Heart left ventricle (tissue), 16 donors: ENCODE data around the gene HAUS2. TPM values are rescaled to one million over a fixed set of nuclear protein-coding genes. Genes with fewer than 3 reads are reported as not detected.

Experiments
- ATAC-seq, 4 donors: fragments of 200-7000 bp; cut with Tn5 transposase; one replicate each; pipeline ENCODE4 v1.9.1; 2020 to 2022; ENCODE audit warnings: moderate library complexity in 4 of 4, mild to moderate bottlenecking in 3 of 4, moderate number of reproducible peaks in 1 of 4
- DNase-seq, 5 donors: peaks; one replicate each; pipeline ENCODE4 v3.0.0-alpha.2; 2020
- H3K27ac ChIP-seq, 12 donors: fragments of 200-600 bp; sonication (generic) in 4 of 12; one replicate each; pipeline versions ENCODE4 v1.5.0 to v1.8.0; 2016 to 2022; ENCODE audit warnings: mild to moderate bottlenecking in 2 of 12
- H3K27me3 ChIP-seq, 9 donors: fragments of 200-600 bp; sonication (generic) in 2 of 9; one replicate each; pipeline versions ENCODE4 v1.5.1 to v1.8.0; 2016 to 2022; ENCODE audit warnings: mild to moderate bottlenecking in 3 of 9
- H3K36me3 ChIP-seq, 9 donors: fragments of 200-600 bp; sonication (generic) in 2 of 9; one replicate each; pipeline versions ENCODE4 v1.5.0 to v1.8.0; 2018 to 2022; ENCODE audit warnings: mild to moderate bottlenecking in 2 of 9
- H3K4me1 ChIP-seq, 12 donors: fragments of 200-600 bp; sonication (generic) in 4 of 12; one replicate each; pipeline versions ENCODE4 v1.5.0 to v1.8.0; 2016 to 2022; ENCODE audit warnings: mild to moderate bottlenecking in 3 of 12
- H3K4me3 ChIP-seq, 12 donors: fragments of 200-600 bp; sonication (generic) in 4 of 12; one replicate each; pipeline versions ENCODE4 v1.5.0 to v1.8.0; 2017 to 2022; ENCODE audit warnings: mild to moderate bottlenecking in 9 of 12, moderate library complexity in 4 of 12
- H3K9me3 ChIP-seq, 12 donors: fragments of 200-600 bp; sonication (generic) in 4 of 12; one replicate each; pipeline versions ENCODE4 v1.5.0 to v1.8.0; 2016 to 2022; ENCODE audit warnings: mild to moderate bottlenecking in 1 of 12
- POLR2A ChIP-seq, 2 donors: fragments of 450-650 bp; IDR thresholded peaks; one replicate each; pipeline ENCODE4 v1.6.1; 2017; ENCODE audit warnings: antibody characterized with exemption in 2 of 2, mild to moderate bottlenecking in 2 of 2, moderate library complexity in 2 of 2
- WGBS, 4 donors: extraction: QIAGEN DNeasy Blood & Tissue Kit in 2 of 4; methylation state at CpG; one replicate each; pipeline versions ENCODE4 v1.1.5 to v1.1.7; 2013 to 2018; 5-methylcytosine and 5-hydroxymethylcytosine counted together
- intact Hi-C, 10 donors: fragments of 100-400 bp; cut with DNase I; formaldehyde crosslinking; loops; one replicate each; pipeline versions ENCODE4 v1.11.1 to v1.14.2; 2022
- polyA plus RNA-seq, 2 donors: library from polyadenylated mRNA; stranded (reverse); fragments of 200-250 nt; gene quantifications; one replicate each; pipeline ENCODE4 v1.2.3, GENCODE V29; 2013
- total RNA-seq, 9 donors: library from RNA; depleted of rRNA in 2 of 9; stranded (reverse); fragments of >200 nt in 2 of 9; fragmentation: NEBNext Ultra II Directional in 3 of 9; extraction: Animal tissue kit (Norgen Biotek cat#: 25700) in 3 of 9; gene quantifications; one replicate each; pipeline versions ENCODE4 v1.1.0 to v1.2.4, GENCODE V29; 2016 to 2023
- TF ChIP-seq, protein P1 (sequence below), 12 donors: fragments of 200-600 bp; sonication (generic) in 4 of 12; IDR thresholded peaks; one replicate each; pipeline versions ENCODE4 v1.5.0 to v1.8.0; 2018 to 2022; ENCODE audit warnings: antibody characterized with exemption in 12 of 12, mild to moderate bottlenecking in 5 of 12
- donor health status: ischemic (EF 13 %, LVEDD 7.1; RV severe dilation, severe dysfunction).
- donor health status: healthy with polysubstance abuse.
- donor health status: DM: no; HTN: yes; CAD: no.
- donor health status: DM: no; HTN: no; CAD: no.
- donor health status: ischemic (EF 25% LVEDD 6.9; RV normal size, moderate dysfunction).
- donor health status: ischemic (EF 25% LVEDD 5.7; RV mildly dilated, moderate dysfunction).
- donor health status: healthy.
- donor health status: DM: yes; HTN: yes; CAD: no.
- donor health status: ischemic (EF 35%, LVEDD 5.7; RV mildly dilated, moderate dysfunction).
- donor health status: nonischemic (EF 11% LVEDD 7.7; RV severe dilation, severe dysfunction).
- donor health status: DM: yes; HTN: yes; CAD: no.
- donor health status: PGD.
- donor health status: ischemic (EF 29% LVEDD 5.4; RV normal size, mild dysfunction).
- donor health status: nonischemic (EF 23%, LVEDD 6.1; RV moderate dilation, normal function).

HAUS2 gene
- total and polyA plus RNA-seq, 11 donors = 8.6 to 27.8 (median 13.7) TPM

DNA sequence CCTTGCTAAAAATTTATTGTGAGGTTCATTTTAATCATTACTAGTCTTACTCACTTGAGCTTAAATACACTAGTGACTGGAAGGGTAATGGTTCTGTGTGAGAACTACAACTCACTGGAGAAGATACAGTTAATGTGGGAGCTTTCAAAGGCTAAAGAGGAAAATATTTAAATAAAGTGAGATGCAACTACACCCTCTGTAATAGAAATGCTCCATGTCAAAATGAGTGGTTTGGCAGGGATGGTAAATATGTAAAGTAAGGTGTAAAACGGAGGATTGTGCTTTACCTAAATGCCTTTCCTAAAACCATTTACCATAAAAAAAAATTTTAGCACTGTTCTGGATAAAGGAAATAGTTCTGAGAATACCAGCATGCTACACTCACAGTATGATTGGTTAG lies 15.4 kb upstream of the HAUS2 start:
- Histone ChIP-seq H3K9me3 (no peaks in the 10 kb centered on the region), H3K4me1 (no peaks in the 10 kb centered on the region), H3K4me3 (no peak overlapping the region), H3K36me3 (peaks cover 0 to 95% (median 82%) of the 10 kb centered on the region in 9 donors), H3K27me3 (no peaks in the 10 kb centered on the region), H3K27ac (no peak overlapping the region)
- ATAC-seq = no peak
- intact Hi-C loops = no loop called here
- 89 to 95% (median 93%) methylated on average over 1 of the region's 1 CpG for WGBS, 4 donors
- DNase-seq = no peak
- no peak for TF ChIP-seq POLR2A (IDR thresholded peaks at IDR 0.05)
- TF ChIP-seq, protein P1, sequence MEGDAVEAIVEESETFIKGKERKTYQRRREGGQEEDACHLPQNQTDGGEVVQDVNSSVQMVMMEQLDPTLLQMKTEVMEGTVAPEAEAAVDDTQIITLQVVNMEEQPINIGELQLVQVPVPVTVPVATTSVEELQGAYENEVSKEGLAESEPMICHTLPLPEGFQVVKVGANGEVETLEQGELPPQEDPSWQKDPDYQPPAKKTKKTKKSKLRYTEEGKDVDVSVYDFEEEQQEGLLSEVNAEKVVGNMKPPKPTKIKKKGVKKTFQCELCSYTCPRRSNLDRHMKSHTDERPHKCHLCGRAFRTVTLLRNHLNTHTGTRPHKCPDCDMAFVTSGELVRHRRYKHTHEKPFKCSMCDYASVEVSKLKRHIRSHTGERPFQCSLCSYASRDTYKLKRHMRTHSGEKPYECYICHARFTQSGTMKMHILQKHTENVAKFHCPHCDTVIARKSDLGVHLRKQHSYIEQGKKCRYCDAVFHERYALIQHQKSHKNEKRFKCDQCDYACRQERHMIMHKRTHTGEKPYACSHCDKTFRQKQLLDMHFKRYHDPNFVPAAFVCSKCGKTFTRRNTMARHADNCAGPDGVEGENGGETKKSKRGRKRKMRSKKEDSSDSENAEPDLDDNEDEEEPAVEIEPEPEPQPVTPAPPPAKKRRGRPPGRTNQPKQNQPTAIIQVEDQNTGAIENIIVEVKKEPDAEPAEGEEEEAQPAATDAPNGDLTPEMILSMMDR (IDR thresholded peaks at IDR 0.05) = no peak

DNA sequence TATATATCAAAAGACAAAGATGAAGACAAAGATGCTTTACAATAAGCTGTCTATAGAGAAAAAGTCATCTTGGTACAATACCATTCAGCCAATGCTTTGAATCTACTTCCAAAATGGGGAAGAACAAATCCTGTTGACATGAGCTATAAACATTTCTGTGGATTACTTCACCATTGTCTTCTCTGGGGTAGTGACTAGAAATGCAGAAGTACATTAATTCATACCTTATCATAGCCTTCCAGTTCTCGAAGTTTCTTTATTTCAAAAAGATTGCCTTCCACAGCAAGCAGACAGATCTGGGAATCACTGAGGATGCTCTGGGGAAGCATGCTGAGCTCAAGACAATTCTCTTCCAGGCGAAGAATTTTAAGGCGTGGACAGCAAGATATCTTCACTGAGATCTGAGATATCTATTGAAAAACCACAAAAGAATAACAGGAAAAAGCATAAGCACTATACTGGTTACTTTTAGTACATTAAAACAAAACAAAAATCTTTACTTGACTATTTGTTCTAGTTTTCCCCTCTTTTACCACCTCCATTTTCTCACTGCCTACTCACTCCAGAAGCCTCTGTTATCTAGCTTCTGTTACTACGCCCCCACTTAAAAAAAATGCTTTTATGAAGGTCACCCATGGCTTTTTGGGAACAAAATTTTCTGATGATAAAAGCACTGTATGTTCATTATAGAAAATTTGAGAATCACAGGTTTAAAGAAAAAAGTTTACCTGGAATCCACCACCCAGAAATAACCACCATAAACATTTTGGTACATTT lies 3.6 kb upstream of the HAUS2 start:
- no peak for ATAC-seq
- WGBS, 4 donors = 84 to 88% (median 87%) methylated on average over 4 of the region's 4 CpGs
- no peak for TF ChIP-seq POLR2A (IDR thresholded peaks at IDR 0.05)
- TF ChIP-seq, protein P1 (IDR thresholded peaks at IDR 0.05) = no peak
- Histone ChIP-seq H3K9me3 (no peaks in the 10 kb centered on the region), H3K27ac (peak overlapping the region in 1 of 12 donors; percentile 38), H3K36me3 (peaks cover 2 to 63% (median 33%) of the 10 kb centered on the region in 9 donors), H3K4me1 (peaks cover 0 to 43% (median 20%) of the 10 kb centered on the region in 12 donors), H3K27me3 (no peaks in the 10 kb centered on the region), H3K4me3 (no peak overlapping the region)
- DNase-seq = no peak
- intact Hi-C loops = loop anchor here in 7 of 10 donors (5.0 to 10.0 kb wide), 3 partner anchors 48 to 110 kb away; partner anchors contain the start of gene SNAP23 (in 2 of the 7)

DNA sequence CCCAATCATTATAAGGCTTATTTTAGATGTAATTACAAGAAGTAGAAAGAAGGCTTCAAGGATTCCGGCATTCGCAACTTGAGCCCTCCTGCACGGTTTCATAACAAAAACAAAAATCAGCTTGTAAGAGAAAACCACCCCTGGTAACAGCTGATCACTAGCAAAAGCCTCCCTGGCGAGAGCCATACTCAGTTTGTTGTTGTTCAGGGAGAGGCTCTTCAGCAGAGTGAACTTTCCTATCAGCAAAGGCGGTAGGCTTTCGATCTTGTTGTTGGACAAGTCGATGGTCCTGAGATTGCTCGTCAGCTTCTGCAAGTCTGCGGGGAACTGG lies 755 bp upstream of the HAUS2 start:
- ATAC-seq = peak in 3 of 4 donors; percentile 4 to 21 (median 20)
- peak in 1 of 5 donors; percentile 7 for DNase-seq
- no peaks in the 10 kb centered on the region for H3K9me3 ChIP-seq
- WGBS, 4 donors = 2 to 5% (median 4%) methylated on average over 9 of the region's 9 CpGs
- H3K4me1 ChIP-seq = peaks cover 0 to 49% (median 22%) of the 10 kb centered on the region in 12 donors
- H3K27me3 ChIP-seq = no peaks in the 10 kb centered on the region
- H3K36me3 ChIP-seq = peaks cover 0 to 38% (median 20%) of the 10 kb centered on the region in 9 donors
- peak overlapping the region; percentile 18 to 96 (median 90) for H3K27ac ChIP-seq
- TF ChIP-seq, protein P1 (IDR thresholded peaks at IDR 0.05) = no peak
- no peak for TF ChIP-seq POLR2A (IDR thresholded peaks at IDR 0.05)
- H3K4me3 ChIP-seq = peak overlapping the region; percentile 74 to 98 (median 90)
- intact Hi-C loops = loop anchor here in 8 of 10 donors (1.0 to 10.0 kb wide), 5 partner anchors 51 to 107 kb away; partner anchors contain the start of gene SNAP23 (in 2 of the 8)

DNA sequence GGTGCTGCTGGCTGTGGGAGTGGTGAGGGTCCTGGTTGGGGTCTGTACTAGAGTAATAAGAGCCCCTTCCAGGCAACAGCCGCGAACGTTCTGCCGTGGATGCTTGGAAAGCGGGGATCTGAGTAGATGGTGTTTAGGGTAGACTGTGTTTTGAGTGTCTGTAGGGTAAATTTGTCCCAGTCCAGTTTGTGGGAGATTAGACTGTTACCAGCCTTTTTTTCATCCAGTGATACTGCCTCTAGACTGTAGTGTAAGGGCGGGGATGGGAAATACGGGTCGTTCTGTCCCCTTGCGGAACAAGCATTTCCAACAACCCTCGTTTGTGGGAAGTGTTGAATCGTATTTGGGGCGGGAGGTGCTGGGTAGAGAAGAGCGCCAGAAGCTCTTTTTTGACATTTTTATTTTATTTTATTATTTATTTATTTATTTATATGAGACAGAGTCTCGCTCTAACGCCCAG lies 424 bp downstream of the HAUS2 start:
- Histone ChIP-seq H3K4me3 (peak overlapping the region; percentile 74 to 98 (median 90)), H3K27ac (peak overlapping the region; percentile 18 to 96 (median 90)), H3K4me1 (peaks cover 0 to 59% (median 22%) of the 10 kb centered on the region in 12 donors), H3K36me3 (peaks cover 0 to 29% (median 9%) of the 10 kb centered on the region in 9 donors), H3K9me3 (no peaks in the 10 kb centered on the region), H3K27me3 (no peaks in the 10 kb centered on the region)
- intact Hi-C loops = loop anchor here in 8 of 10 donors (2.0 to 10.0 kb wide), 4 partner anchors 52 to 106 kb away; partner anchors contain the start of gene SNAP23 (in 2 of the 8)
- ATAC-seq (peak; percentile 33 to 59 (median 43)), DNase-seq (peak in 1 of 5 donors; percentile 17)
- 0 to 1% (median 0%) methylated on average over 15 of the region's 15 CpGs for WGBS, 4 donors
- TF ChIP-seq POLR2A (IDR thresholded peaks at IDR 0.05) = no peak
- TF ChIP-seq, protein P1 (IDR thresholded peaks at IDR 0.05) = no peak
